Measurements from ENCODE around the gene ATXN1.

DNA sequence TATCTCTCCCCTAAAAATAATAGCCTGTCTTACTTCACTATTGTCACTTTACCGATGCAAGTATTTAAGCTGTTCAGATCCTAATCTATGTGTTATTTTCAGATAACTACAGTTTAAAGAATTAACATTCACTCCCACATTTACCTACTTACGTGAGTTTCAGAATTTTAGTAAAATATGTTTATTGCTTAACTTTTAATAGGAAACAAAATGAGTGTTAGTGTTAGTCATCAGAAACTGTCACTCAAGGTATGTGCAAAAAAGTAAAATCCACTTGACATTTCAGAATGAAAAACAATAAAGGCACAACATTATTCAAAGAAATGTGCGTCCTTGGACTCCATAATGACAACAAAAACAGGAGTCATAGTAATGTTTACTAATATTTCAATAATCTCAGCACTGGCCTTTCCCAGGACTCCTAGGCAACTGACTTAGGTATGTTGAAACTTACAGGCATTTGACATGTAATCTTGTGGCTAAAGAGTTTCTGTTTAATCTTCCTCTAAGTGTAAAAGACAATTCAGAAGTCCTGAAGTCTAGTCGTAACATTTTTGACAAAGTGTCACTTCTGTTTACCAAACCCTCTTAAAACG lies 4.5 kb downstream of the ATXN1 start:
- TF ChIP-seq TEAD4 (CRISPR knock-in tag; IDR thresholded peaks at IDR 0.05) = no peak
- no peak for TF ChIP-seq NR3C1 (CRISPR knock-in tag; conservative IDR thresholded peaks at IDR 0.05; ENCODE audit: low read depth)
- TF ChIP-seq, protein P1, sequence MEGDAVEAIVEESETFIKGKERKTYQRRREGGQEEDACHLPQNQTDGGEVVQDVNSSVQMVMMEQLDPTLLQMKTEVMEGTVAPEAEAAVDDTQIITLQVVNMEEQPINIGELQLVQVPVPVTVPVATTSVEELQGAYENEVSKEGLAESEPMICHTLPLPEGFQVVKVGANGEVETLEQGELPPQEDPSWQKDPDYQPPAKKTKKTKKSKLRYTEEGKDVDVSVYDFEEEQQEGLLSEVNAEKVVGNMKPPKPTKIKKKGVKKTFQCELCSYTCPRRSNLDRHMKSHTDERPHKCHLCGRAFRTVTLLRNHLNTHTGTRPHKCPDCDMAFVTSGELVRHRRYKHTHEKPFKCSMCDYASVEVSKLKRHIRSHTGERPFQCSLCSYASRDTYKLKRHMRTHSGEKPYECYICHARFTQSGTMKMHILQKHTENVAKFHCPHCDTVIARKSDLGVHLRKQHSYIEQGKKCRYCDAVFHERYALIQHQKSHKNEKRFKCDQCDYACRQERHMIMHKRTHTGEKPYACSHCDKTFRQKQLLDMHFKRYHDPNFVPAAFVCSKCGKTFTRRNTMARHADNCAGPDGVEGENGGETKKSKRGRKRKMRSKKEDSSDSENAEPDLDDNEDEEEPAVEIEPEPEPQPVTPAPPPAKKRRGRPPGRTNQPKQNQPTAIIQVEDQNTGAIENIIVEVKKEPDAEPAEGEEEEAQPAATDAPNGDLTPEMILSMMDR (IDR thresholded peaks at IDR 0.05) = no peak

All from WTC11 (cell line).